Hematopoietic multipotent progenitor cell treated with erythropoietin and hydrocortisone succinate and interleukin-3 and kit ligand, for 17 days (in vitro differentiated cells): ENCODE results near the gene TNNT3.
"Not testable (repeated sequence)": the region's sequence is repeated elsewhere in the genome, so short reads cannot be mapped to it uniquely, and the experiment has no call there.

ENCODE experiments used
- DNase-seq: peaks from one replicate; pipeline ENCODE4 v3.0.0-alpha.2; 2015; ENCODE audit warnings: low spot score

TNNT3 gene

DNA sequence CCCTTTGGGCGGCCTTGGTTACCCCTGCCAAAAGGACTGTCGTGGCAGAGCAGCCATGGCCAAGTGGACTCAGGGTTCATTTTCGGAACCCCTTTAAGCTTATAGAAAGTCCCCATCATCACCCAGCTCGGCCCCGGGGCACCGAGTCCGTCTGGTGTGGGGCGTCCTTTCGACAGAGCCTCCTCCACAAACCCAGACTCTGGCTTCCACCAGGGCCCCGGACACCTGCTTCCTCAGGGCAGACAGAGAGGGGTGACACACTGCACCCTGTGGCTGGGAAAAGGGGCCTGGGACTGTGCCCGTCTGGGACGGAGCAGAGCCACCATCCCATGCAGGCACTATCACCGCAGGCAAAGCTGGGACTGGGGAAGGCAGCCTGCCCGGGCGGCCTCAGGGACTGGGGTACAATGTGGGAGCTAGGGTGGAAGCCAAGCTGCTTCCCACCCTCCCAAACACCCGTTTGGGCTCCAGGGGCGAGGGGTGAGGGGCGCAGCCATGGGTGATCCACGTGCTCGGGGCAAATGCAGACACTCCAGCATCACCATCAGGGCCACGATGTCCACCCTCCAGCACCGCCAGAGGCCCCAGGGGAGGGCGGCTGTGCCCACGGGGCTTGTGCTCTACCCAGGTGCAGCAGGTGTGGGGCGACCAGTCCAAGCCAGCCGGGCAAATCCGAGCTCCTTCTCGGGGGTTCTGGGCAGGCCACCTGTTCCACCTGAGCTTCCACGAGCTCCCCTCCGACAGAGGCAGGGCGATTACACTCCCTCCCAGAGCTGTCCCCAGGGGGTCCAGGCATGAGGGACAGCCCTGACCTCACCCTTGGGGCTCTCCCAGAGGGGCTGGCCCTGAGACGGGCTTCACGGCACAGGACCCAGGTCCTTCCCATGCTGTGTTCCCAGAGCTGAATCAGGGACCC, 15.9 kb downstream of the TNNT3 start:
- no peak for DNase-seq

DNA sequence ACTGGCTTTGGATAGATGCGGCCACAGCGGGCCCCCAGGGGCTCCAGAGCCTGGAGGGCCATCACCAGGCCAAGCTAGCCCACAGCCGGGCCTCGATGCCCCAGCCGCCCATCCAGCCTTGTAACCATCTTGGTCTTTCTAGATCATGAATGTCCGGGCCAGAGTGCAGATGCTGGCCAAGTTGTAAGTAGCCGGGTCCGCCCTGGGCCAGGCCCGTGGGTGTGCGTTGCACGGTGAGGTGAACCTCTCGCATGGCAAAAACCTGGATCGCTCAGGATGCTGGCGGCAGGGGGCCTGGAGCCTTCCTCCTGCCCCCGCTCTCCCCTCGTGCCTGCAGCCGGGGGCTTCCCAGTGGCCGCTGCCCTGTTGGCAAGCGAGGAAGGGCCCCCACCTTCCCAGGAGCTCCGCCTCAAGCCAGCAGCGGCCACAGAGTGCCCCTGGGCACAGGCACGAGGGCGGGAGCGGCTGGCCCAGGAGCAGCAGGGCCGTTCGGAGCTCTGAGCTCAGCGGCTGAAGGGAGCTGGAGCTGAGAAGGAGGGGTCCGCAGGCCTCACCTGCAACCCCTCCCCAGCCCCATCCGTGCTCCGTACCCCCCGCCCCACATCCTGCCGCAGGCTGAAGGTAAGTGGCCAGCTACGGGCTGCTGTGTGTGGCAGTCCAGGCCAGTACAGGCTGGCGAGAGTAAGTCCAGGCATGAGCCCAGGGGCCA, 16.7 kb downstream of the TNNT3 start:
- no peak for DNase-seq

DNA sequence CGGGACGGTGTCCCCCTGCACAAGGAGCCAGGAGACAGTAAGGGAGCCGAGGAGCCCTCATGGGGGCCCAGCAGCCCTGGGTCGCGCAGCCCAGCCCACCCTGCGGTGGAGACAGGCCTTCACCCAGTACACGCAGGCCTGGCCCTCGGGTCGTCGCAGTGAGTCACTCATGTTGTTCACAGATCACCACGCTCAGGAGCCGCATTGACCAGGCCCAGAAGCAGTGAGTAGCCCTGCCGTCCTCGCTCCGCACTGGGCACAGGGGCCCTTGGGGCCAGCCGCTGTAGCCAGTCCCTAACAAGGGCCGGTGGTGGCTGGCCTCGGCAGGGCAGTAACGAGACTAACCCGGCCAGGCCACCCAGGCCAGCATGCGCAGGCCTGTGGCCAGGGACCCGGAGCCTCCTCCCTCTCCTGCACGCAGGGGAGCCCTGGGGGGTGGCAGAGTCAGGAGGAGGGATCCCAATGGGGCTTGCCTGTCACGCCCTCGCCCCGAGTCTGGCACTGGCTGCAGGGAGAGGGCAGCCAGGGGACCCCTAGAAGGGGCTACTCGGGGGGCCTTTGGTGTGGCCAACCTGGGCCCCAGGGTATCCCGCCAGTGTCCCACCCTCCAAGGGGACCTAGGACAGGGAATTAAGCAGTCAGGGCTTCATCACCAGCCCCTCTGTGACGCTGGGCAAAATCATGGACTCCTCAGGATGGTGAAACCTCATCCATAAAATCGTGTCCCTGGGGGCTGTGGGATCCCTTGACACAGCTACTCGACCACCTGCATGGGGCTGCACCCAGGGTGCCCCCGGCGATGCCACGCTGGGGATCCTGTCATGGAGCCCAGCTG, 17.5 kb downstream of the TNNT3 start:
- DNase-seq = no peak

DNA sequence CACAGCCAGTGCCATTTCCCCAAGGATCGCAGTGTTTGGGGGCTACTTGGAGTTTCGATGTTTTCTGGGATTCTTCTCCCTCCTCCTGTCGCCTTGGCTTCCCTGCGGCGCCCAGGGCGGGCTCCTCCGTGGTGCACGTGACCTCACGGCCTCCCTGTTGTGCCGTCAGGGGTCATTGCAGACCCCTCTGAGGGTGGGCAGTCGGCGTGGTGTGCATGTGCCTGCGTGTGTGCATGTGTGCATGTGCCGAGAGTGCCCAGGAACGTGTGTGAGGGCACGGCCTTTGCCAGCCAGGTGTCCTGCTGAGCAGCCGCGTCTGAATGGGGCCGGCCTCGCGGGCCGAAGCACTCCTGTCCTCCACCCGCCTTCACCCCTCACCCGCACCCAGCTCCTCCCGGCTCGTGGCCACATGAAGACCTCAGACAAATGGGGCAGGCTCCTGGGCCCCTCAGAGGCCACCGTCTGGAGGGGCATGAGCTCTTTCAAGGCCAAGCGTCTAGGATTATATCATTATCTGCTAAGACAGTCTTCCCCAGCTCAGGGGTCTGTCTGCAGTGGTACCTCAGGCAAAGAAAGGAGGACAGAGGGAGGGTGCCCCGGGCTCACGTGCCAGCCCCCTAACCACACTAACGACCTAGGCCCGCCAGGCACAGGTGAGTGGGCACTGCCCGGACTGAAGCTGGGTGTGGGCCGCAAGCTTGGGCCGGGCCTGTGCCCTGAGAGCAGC, 18.3 kb downstream of the TNNT3 start:
- DNase-seq = no peak

DNA sequence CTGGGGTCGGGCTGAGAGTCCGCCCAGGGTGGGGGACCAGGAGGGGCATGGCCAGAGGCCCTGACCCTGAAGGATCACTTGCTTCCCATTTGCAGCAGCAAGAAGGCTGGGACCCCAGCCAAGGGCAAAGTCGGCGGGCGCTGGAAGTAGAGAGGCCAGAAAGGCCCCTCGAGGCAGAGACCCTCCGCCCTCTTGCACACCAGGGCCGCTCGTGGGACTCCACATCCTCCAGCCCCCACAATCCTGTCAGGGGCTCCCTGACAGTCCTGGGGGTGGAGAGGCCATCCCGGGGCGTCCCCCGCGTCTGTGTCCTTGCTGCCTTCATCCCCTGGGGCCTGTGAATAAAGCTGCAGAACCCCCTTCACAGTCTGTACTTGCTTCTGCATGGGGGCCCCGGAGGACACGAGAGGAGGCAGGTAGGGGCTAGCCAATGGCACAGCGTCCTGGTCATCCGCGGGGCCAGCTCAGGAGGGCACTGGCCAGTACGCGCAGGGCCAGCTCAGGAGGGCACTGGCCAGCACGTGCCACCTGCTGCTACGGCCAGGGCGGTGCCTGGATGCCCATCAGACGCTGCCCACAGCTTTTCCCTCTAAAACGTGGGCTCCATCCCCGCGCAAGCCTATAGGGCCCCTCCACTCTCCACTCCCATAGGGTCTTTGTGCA, 19.0 kb downstream of the TNNT3 start:
- no peak for DNase-seq

DNA sequence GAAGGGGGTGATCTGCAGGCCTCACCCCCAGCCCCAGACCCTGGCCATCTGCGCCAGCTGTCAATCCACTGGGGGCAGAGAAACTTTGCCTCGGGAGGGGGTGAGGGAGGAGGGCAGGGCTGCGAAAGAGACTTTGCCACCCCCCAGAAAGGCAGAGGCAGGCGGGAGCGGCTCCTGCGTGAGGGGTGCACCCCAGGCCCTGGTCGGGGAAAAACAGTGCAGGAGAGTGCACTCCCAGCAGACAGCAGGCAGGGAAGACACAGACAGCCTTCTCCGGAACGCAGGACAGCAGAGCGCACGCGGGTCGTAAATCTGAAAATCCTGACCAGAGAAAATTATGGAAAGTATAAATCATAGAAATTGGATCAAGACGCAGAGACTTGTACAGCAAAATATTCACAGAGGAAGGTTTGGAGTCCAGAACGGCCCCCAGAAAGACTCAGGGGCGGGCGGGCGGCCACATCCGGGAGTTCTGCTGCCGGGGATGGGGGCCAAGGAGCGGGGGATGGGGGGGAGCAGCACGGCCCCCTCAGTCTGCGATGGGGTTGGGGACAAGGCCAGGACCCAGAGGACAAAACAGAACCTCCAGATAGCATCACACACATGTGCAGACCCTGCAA, 19.6 kb downstream of the TNNT3 start:
- DNase-seq = no peak

DNA sequence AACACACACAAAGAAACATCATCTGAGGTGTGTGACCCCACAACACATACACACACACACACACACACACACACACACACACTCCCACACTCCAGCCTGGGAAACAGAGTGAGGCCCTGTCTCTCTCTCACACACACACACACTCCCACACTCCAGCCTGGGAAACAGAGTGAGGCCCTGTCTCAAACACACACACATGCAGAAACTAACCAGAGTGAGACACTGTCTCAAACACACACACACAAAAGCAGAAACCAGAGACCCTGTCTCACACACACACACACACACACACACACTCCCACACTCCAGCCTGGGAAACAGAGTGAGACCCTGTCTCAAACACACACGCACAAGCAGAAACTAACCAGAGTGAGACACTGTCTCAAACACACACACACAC, 20.3 kb downstream of the TNNT3 start:
- not testable (repeated sequence) for DNase-seq

DNA sequence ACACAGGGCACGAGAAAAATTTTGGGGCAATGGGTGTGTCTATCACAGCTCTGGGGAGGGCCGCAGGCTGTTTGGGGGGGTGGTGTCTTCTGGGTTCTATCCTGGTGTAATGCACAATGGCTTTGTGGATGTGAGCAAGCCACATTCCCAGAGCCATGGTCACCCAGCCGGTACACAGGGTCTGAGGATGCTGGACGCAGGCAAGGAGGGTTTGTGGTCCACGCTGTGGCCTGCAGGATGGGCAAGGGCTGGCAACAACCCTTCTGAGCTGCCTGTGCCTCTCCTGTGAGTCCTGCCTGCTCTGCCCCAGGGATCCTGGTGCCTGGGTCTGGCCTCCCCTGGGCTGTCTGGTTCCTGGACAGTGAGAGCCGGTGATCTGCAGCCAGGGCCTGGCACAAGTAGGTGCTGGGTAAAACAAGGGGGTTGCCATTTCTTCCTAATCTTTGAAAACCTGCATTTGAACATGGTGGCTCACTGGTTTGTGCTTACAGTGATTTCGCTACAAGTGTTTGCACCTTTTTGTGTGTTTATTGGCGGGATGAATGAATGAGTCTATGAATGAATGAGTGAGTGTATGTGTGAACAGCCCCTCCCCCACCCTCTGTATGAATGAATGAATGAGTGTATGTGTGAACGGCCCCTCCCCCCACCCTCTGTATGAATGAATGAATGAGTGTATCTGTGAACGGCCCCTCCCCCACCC, 23.2 kb downstream of the TNNT3 start:
- DNase-seq = no peak

DNA sequence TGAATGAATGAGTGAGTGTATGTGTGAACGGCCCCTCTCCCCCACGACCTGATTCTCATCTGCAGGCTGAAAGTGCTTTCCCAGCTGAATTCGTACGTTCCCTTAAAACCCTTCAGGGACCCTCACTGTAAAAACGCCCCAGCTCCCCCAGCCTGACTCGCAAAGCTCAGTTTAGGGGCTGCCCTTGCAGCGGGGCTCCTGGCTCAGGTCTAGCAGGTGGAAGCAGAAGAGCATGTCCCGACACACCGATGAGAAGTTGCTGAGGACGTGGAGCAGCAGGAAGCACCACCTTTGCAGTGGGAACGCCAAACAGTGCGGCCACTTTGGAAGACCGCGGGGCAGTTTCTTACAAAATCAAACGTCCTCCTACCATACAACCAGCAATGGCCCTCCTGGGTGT, 24.1 kb downstream of the TNNT3 start:
- no peak for DNase-seq

DNA sequence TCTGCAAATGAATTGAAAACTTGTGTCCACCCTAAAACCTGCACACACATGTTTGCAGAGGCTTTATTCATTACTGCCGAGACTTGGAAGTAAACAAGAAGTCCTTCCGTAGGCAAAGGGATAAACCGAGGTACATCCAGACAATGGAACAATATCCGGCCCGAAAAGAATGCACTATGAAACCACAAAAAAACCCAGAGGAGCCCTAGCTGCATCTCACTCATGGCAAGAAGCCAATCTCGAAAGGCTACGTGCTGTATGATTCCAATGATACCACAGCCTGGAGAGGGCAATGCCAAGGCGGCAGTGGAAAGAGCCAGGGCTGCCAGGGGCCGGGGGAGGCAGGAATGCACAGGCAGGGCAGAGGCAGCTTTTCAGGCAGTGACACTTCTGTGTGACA, 24.5 kb downstream of the TNNT3 start:
- DNase-seq = no peak

DNA sequence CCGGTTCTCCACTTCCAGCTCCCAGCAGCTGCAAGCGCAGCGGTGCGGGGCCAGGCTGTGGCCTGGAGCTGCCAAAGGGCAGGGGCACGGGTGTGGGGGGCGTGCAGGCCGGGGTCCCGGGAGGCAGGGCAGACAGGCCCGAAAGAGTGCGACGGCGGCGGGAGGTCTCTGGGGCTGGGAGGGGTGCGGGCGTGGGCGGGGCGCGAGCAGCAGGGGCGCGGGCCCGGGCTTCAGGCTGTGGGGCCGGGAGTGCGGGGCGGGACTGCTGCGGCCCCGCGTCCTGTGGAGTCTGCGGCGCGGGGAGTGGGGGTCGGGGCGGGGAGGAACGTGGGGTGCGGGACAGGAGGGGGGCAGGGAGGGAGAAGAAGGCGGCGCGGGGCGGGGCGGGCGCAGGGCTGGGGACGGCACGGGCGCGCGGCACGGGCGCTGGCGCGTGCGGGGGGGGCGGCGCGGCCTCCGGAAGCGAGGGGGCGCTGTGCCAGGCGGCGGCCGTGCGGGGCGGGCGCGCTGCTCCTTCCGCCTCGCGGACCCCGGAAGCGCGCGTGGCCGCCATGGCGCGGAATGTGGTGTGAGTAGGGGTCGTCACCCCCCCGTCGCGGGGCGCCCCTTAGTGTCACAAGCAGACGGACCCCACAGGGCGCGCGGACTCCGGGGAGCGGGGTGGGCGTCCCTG, 27.4 kb downstream of the TNNT3 start, which contains the start of gene MRPL23:
TSS of gene MRPL23 (plus strand) at position 521 of the 673 bp plus-strand sequence. CDS start at position 552, 31 bp downstream.
- DNase-seq = no peak

DNA sequence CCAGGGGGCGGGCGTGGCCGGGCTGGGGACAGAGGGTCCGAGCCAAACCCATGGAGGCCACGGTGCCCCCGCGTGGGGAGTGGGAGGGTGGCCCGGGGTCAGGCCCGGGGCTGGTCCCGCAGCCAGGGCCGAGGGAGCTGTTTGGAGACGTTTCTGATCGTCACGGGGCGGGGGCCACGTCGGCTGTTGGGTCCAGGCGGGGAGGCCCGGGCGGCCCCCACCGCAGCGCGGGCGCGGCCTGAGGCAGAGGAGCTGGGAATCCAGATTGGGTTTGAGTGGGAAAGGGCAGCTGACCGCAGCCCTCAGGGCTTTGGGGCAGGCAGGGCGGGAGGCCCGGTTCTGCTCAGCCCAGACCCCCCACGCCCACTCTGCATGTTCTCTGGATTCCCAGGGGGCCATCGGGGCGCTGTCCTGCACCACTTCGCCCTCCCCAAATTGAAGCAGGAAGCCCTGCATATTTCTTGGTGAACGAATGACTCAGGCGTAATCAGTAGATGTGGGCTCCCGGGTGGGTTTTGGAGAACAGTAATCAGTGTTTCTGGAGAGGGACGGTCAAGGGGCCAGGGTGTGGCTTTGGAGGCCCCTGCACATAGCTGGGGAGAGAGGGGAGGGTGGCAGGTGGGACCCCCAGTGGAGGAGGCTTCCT, 28.2 kb downstream of the TNNT3 start:
- no peak for DNase-seq

DNA sequence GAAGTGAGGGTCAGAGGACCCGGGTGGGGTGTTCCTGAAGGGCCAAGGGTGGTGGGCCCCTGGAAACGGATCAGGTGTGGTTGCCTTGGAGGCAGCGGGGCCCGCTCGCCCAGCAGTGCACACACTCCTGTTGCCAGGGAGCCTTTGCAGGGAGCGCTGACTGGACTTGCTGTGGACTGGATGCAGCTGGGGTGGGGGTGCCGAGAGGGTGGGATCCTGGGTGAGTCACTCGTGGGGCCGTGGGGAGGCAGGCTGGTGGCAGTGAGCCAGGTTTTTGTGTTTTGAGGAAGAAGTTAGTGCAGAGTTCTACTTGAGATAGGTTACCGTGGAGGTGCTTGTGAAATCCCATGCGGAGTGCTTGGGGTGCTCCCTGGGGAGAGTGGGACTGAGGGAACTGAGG, 28.9 kb downstream of the TNNT3 start:
- DNase-seq = no peak

DNA sequence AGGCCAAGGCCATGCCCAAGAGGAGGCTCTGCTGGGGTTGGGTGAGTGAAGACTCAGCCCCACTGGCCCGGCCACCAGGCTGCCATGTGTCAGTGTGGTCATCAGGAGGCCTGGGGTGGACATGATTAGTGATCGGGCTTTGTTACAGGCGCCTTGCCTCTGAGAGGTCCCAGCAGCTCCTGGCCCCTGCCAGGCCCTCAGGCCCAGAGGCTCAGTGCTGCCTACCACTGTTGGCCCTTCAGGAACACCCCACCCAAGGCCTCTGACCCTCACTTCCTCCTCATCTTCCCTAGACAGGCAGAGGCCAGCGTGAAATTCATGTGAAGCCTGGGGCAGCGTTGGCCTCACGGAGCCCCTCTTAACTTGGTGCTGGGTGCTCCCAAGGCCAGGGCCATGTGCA, 29.8 kb downstream of the TNNT3 start:
- no peak for DNase-seq

DNA sequence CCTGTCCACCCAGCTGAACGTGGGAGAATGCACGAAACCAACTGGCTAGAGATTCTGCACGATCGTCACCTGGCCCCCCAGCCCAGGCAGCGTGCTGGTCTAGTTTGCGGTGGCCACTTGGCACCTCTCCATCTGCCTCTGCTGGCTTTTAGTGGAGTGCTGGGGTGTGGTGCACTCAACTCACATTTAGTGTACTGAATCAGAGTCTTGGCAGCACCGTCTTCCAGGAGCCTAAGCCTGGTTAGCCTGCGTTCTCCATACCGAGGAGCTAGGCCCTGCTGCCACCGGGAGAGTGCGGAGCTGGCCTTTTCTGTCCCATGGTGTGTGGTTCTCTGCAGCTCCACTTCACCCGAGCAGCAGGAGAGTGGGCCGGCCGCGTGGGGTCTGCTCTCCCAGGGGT, 30.4 kb downstream of the TNNT3 start:
- DNase-seq = no peak

DNA sequence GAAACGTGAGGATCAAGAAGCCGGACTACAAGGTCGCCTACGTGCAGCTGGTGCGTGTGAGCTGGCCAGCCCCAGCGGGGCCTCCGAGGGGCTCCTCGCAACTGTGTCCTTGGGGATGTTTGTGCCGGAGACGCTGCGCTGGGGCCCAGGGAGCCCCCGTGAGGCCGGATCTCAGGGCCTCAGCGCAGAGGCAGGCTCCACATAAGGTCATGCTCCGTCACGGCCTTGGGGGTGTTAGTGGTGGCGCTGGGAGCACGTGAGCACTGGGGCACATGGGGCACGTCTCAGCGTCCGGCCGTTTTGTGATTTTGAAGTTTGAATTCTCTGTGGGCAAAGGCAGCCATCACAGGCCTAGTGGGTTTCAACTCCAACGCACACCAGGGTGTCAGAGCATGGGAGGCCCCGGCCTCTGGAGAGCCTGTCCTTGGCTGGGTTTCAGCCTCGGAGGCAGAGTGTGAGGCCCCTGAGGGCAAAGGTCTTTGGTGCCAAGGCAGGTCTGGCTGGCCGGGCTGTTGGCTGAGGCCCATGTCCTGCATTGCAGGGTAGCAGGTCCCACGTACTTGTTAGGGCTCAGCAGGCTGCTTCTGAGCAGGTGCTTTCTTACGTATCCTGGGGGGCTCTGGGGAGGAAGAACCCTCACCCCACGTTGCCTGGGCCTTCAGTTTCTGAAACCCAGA, 33.4 kb downstream of the TNNT3 start:
- DNase-seq = no peak

DNA sequence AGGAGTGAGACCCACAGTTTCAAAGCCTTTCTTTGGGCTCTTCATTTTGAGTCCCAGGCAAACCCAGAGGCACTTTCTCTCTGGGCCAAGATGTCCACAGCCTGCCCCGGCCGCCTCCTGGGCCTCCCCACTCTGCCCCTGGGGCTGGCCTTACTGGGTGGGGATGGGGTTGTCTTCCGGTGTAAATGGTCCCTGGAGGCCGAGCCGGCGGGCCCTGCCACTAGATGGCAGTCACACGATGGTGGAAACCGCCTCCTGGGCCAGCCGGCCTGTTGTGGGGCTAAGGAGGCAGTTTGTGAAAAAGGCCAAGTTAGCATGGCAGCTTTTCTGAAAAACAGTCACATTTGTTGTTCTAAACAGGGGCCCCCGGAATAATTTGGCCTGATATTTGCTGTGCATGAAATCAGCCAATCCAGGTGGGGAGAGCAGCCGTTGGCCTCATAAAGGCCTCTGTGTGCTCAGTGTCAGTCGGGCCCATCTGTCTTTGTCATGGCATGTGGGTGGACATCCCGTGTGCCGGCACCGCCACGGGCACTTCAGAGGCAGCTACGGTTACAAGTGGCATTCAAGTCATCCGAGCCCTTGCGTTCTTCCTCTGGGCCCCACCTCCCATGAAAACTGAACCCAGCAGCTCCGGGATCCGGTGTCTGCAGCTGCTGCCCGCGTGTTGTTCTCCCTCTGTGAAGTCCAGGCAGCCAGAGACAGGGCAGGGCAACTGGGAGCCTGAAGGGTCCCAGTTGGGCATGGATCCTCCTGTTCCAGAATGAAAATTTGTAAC, 34.2 kb downstream of the TNNT3 start:
- DNase-seq = no peak

DNA sequence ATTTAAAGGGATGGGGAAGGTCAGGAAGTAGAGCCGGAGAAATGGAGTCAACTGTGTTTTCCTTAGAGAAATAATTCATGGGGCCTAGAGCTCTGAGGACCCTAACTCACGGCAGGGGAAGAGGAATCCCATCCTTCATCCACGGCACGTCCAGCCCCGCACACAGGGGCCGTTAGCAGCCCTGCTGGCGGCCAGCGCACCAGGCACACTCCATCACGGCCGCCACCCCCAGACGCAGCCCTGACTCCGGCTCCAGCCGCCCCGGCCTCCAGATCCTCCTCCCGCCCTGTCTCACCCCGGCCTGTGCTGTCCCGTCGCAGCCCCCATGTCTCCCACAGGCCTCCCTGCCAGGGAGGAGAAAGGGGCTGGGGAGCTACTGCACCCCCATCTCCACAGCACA, 38.9 kb downstream of the TNNT3 start:
- no peak for DNase-seq
